ENCODE results near the gene LDB2.

DNA sequence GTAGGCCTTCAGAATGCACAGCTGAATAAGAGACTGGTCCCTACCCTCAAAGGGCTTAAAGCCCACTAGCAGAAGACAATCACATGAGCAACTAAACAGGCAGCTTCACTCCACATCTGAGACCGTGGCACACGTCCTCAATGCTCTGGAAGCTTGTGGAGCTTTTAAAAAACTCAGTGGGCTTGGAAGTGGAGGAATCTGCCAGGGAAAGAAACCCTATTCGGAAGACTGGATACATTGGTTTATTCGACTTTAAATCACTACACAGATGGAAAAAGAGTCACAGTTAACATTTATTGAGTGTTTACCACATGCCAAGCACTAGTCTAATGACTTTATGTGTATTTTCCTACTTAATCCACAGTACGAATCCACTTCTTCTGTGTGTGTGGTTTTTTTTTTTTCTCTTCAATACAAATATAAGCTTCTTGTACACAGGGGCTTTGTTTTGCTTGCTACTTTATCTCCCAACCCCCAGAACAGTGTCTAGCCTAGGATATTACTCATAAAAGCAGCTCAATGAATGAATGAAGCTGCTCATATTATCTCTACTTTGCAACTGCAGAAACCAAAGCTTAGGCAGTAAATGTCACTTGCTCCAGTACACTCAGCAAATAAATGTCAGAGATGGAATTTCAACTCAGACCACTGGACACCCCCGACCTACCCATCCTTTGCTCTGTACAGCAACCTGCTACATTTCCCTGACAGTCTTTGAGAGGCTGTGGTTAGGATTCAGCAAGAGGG, 137.7 kb downstream of the LDB2 start:
- no peak for TF ChIP-seq CTCF (conservative IDR thresholded peaks at IDR 0.05)
- TF ChIP-seq EZH2 (IDR thresholded peaks at IDR 0.05; ENCODE audit: low read depth) = no peak
